Measurements from ENCODE around the gene SP140L. TPM values are rescaled to one million over a fixed set of nuclear protein-coding genes. Genes with fewer than 3 reads are reported as not detected.

The SP140L gene
- total RNA-seq, 1 donor from 2014 or later: 32.2 TPM

- H3K4me1 Mint-ChIP-seq (ENCODE audit: low read depth, unreplicated experiment): peaks cover 11% of the 10 kb centered on the region
- Histone ChIP-seq H3K27ac (ENCODE audit: low read depth, low read length) (no peak overlapping the region), H3K4me1 (ENCODE audit: insufficient read depth, low read length) (no peaks in the 10 kb centered on the region), H2AFZ (ENCODE audit: low read depth, low read length) (no peak overlapping the region), H3K9me3 (ENCODE audit: insufficient read depth, low read depth, low read length) (no peaks in the 10 kb centered on the region), H3K36me3 (ENCODE audit: insufficient read depth, low read length) (peaks cover 5% of the 10 kb centered on the region), H3K4me3 (ENCODE audit: insufficient read depth, low read depth, low read length) (no peak overlapping the region), H3K9ac (ENCODE audit: low read length) (no peak overlapping the region), H3K79me2 (ENCODE audit: insufficient read depth, low read length) (no peaks in the 10 kb centered on the region), H3K4me2 (ENCODE audit: low read length) (no peak overlapping the region), H4K20me1 (ENCODE audit: insufficient read depth, low read length) (no peaks in the 10 kb centered on the region), H3K27me3 (ENCODE audit: insufficient read depth, low read length) (no peaks in the 10 kb centered on the region)
- peak overlapping the region; percentile 12 for H3K4me3 Mint-ChIP-seq (ENCODE audit: unreplicated experiment)
- H3K9me3 Mint-ChIP-seq (ENCODE audit: unreplicated experiment): no peaks in the 10 kb centered on the region
- H3K27ac Mint-ChIP-seq (ENCODE audit: unreplicated experiment): no peak overlapping the region
- TF ChIP-seq CTCF (IDR thresholded peaks at IDR 0.05; ENCODE audit: insufficient read depth, low read depth, low read length) (no peak), EZH2 (IDR thresholded peaks at IDR 0.05; ENCODE audit: insufficient read depth, low read length) (no peak)
- DNase-seq (ENCODE audit: low read depth) (peak; percentile 14), FAIRE-seq (no peak)
- no peaks in the 10 kb centered on the region for H3K27me3 Mint-ChIP-seq (ENCODE audit: low read depth, unreplicated experiment)
- H3K36me3 Mint-ChIP-seq (ENCODE audit: low read depth, unreplicated experiment): peaks cover 27% of the 10 kb centered on the region
Observed at GRCh38 chr2:230358305-230358704, 31.3 kb downstream of the SP140L start.

DNA sequence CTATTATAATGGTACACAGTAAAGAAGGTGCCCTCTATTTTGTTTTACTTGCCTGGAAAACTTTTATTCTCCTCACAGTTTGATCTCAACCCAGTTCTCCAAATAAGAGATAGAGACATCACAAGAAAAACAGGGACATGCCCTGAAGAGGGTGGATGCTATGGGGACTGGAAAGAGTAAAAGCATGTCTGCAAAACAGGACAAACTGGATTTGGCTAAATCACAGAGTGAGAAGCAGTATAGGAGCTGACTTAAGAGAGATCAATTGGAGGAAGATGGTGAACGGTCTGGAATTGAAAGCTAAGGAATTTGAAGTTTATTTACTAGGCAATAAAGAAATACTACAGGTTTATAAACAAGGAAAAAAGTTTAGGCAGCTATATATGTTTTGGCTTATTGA, 33.0 kb downstream of the SP140L start:
- Mint-ChIP-seq H3K27ac (ENCODE audit: unreplicated experiment) (no peak overlapping the region), H3K4me3 (ENCODE audit: unreplicated experiment) (no peak overlapping the region), H3K9me3 (ENCODE audit: unreplicated experiment) (no peaks in the 10 kb centered on the region), H3K4me1 (ENCODE audit: low read depth, unreplicated experiment) (peaks cover 11% of the 10 kb centered on the region), H3K27me3 (ENCODE audit: low read depth, unreplicated experiment) (no peaks in the 10 kb centered on the region), H3K36me3 (ENCODE audit: low read depth, unreplicated experiment) (peaks cover 40% of the 10 kb centered on the region)
- Histone ChIP-seq H3K4me3 (ENCODE audit: insufficient read depth, low read depth, low read length) (no peak overlapping the region), H4K20me1 (ENCODE audit: insufficient read depth, low read length) (no peaks in the 10 kb centered on the region), H3K79me2 (ENCODE audit: insufficient read depth, low read length) (no peaks in the 10 kb centered on the region), H3K27me3 (ENCODE audit: insufficient read depth, low read length) (no peaks in the 10 kb centered on the region), H3K27ac (ENCODE audit: low read depth, low read length) (no peak overlapping the region), H3K36me3 (ENCODE audit: insufficient read depth, low read length) (peaks cover 5% of the 10 kb centered on the region), H3K9ac (ENCODE audit: low read length) (no peak overlapping the region), H3K9me3 (ENCODE audit: insufficient read depth, low read depth, low read length) (no peaks in the 10 kb centered on the region), H2AFZ (ENCODE audit: low read depth, low read length) (no peak overlapping the region), H3K4me2 (ENCODE audit: low read length) (no peak overlapping the region), H3K4me1 (ENCODE audit: insufficient read depth, low read length) (no peaks in the 10 kb centered on the region)
- no peak for TF ChIP-seq EZH2 (IDR thresholded peaks at IDR 0.05; ENCODE audit: insufficient read depth, low read length)
- TF ChIP-seq CTCF (IDR thresholded peaks at IDR 0.05; ENCODE audit: insufficient read depth, low read depth, low read length): no peak
- FAIRE-seq (no peak), DNase-seq (ENCODE audit: low read depth) (no peak)

- Histone ChIP-seq H3K27ac (ENCODE audit: low read depth, low read length) (no peak overlapping the region), H3K27me3 (ENCODE audit: insufficient read depth, low read length) (no peaks in the 10 kb centered on the region), H3K9ac (ENCODE audit: low read length) (no peak overlapping the region), H3K36me3 (ENCODE audit: insufficient read depth, low read length) (peaks cover 5% of the 10 kb centered on the region), H3K4me2 (ENCODE audit: low read length) (no peak overlapping the region), H3K9me3 (ENCODE audit: insufficient read depth, low read depth, low read length) (no peaks in the 10 kb centered on the region), H3K4me3 (ENCODE audit: insufficient read depth, low read depth, low read length) (no peak overlapping the region), H4K20me1 (ENCODE audit: insufficient read depth, low read length) (no peaks in the 10 kb centered on the region), H3K79me2 (ENCODE audit: insufficient read depth, low read length) (no peaks in the 10 kb centered on the region), H2AFZ (ENCODE audit: low read depth, low read length) (no peak overlapping the region), H3K4me1 (ENCODE audit: insufficient read depth, low read length) (no peaks in the 10 kb centered on the region)
- DNase-seq (ENCODE audit: low read depth): no peak
- Mint-ChIP-seq H3K4me1 (ENCODE audit: low read depth, unreplicated experiment) (peaks cover 8% of the 10 kb centered on the region), H3K4me3 (ENCODE audit: unreplicated experiment) (no peak overlapping the region), H3K27ac (ENCODE audit: unreplicated experiment) (no peak overlapping the region), H3K9me3 (ENCODE audit: unreplicated experiment) (no peaks in the 10 kb centered on the region), H3K36me3 (ENCODE audit: low read depth, unreplicated experiment) (peaks cover 41% of the 10 kb centered on the region), H3K27me3 (ENCODE audit: low read depth, unreplicated experiment) (no peaks in the 10 kb centered on the region)
- FAIRE-seq: no peak
- TF ChIP-seq CTCF (IDR thresholded peaks at IDR 0.05; ENCODE audit: insufficient read depth, low read depth, low read length) (no peak), EZH2 (IDR thresholded peaks at IDR 0.05; ENCODE audit: insufficient read depth, low read length) (no peak)
Observed at GRCh38 chr2:230362030-230362691, 35.2 kb downstream of the SP140L start.
